GM21717 (cell line): ENCODE measurements around the gene CAMK2B.

Experiments used
- ATAC-seq: cut with Tn5 transposase; IDR thresholded peaks from one replicate; pipeline ENCODE4 v1.9.1; 2021; ENCODE audit warnings: mild to moderate bottlenecking, moderate library complexity; ENCODE audit not compliant: unreplicated experiment

Gene CAMK2B

GRCh38 chr7:44325201-44325671, at the start of gene CAMK2B:
TSS of gene CAMK2B (minus strand) at chr7:44325594. CDS start at chr7:44325421, 173 bp downstream.
- no peak for ATAC-seq

GRCh38 chr7:44374007-44374763, 48.8 kb upstream of the CAMK2B start:
- no peak for ATAC-seq

- no peak for ATAC-seq
Measured at GRCh38 chr7:44373418-44373740, 48.0 kb upstream of the CAMK2B start.

- ATAC-seq: no peak
Measured at GRCh38 chr7:44372560-44373417, 47.4 kb upstream of the CAMK2B start.

GRCh38 chr7:44368885-44369284, 43.5 kb upstream of the CAMK2B start:
- ATAC-seq: no peak

- no peak for ATAC-seq
Measured at GRCh38 chr7:44368455-44368854, 43.1 kb upstream of the CAMK2B start.

- ATAC-seq: no peak
Measured at GRCh38 chr7:44367475-44368043, 42.2 kb upstream of the CAMK2B start.

- ATAC-seq: no peak
Measured at GRCh38 chr7:44366986-44367385, 41.6 kb upstream of the CAMK2B start.

- ATAC-seq: no peak
Measured at GRCh38 chr7:44353668-44354067, 28.3 kb upstream of the CAMK2B start.

- no peak for ATAC-seq
Measured at GRCh38 chr7:44348851-44349781, 23.7 kb upstream of the CAMK2B start.

GRCh38 chr7:44348300-44348699, 22.9 kb upstream of the CAMK2B start:
- ATAC-seq: no peak

- no peak for ATAC-seq
Measured at GRCh38 chr7:44347546-44348114, 22.2 kb upstream of the CAMK2B start.

- no peak for ATAC-seq
Measured at GRCh38 chr7:44346063-44346462, 20.7 kb upstream of the CAMK2B start.

GRCh38 chr7:44341401-44341800, 16.0 kb upstream of the CAMK2B start:
- ATAC-seq: no peak

GRCh38 chr7:44338600-44338999, 13.2 kb upstream of the CAMK2B start:
- ATAC-seq: no peak

GRCh38 chr7:44336491-44336890, 11.1 kb upstream of the CAMK2B start:
- ATAC-seq: no peak

- no peak for ATAC-seq
Measured at GRCh38 chr7:44335184-44335583, 9.8 kb upstream of the CAMK2B start.

- no peak for ATAC-seq
Measured at GRCh38 chr7:44334734-44335097, 9.3 kb upstream of the CAMK2B start.

- no peak for ATAC-seq
Measured at GRCh38 chr7:44333911-44334733, 8.7 kb upstream of the CAMK2B start.

GRCh38 chr7:44331682-44332081, 6.3 kb upstream of the CAMK2B start:
- ATAC-seq: no peak
